Measurements from ENCODE around the gene PABPN1L. TPM values are rescaled to one million over a fixed set of nuclear protein-coding genes. Genes with fewer than 3 reads are reported as not detected.
A peak's percentile ranks its signal among the peaks of the same experiment; 100 is the strongest.

The PABPN1L gene
- total and polyA plus RNA-seq, 2 of the 4 experiments (the other 2 are of a cell fraction) = not detected

DNA sequence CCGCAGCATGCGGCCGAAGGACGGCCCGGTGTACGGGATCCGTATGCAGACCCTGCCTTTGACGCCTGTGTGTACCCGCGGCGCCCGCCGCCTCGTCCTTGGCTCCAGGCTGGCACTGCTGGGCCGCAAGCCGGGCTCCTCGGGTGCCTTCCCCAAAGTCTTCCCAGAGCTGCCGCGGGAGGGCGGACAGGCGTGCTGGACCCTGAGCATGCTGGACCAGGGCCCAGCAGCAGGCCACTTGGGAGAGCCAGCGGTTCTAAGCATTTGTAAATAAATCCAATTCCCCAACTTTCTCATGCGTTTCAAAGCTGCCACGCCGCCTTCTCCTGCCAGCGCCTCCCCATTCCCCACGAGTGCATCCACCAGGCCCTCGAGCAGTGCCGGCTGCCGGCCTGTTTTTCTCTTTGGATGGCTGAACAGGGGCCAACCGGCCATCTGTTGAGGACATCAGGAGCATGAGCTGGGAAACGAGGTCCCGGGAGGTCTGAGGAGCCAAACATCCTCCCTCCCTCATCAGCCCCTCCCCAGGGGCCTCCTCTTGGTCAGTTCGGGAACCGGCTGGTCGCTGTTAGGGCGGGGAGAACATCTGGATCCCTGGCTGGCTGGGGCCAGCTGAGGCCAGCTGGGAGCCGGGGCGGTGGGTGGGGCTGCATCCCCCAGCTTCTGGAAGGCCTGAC lies 20.5 kb upstream of the PABPN1L start:
- peaks cover 8% of the 10 kb centered on the region; the same call in 1 of the 2 replicates for H3K4me1 ChIP-seq (ENCODE audit: control insufficient read depth, insufficient read depth, low read length)
- H3K9ac ChIP-seq (ENCODE audit: low read depth, low read length) = no peak overlapping the region
- H3K4me3 ChIP-seq (ENCODE audit: insufficient read depth, low read depth, low read length) = no peak overlapping the region
- H3K9me3 ChIP-seq (ENCODE audit: control insufficient read depth, insufficient read depth, low read length) = peaks cover 6% of the 10 kb centered on the region
- H2AK5ac ChIP-seq (ENCODE audit: low read depth, low read length) = no peak overlapping the region
- no peak overlapping the region for H4K8ac ChIP-seq (ENCODE audit: low read depth in 2 of 2, low read length in 2 of 2)
- H3K9me1 ChIP-seq (ENCODE audit: insufficient read depth, low read length) = no peaks in the 10 kb centered on the region
- TF ChIP-seq RFX5 (IDR thresholded peaks at IDR 0.05; ENCODE audit: low read depth, low read length) = no peak
- no peak for TF ChIP-seq POLR2A (IDR thresholded peaks at IDR 0.05; ENCODE audit: low read depth, low read length)
- TF ChIP-seq MAZ (IDR thresholded peaks at IDR 0.05; ENCODE audit: borderline replicate concordance, low read depth, low read length) = no peak
- TF ChIP-seq CHD1 (IDR thresholded peaks at IDR 0.05; ENCODE audit: low read depth, low read length) = no peak
- no peak for TF ChIP-seq MXI1 (IDR thresholded peaks at IDR 0.05; ENCODE audit: borderline replicate concordance, low read depth, low read length)
- TF ChIP-seq, protein P1, sequence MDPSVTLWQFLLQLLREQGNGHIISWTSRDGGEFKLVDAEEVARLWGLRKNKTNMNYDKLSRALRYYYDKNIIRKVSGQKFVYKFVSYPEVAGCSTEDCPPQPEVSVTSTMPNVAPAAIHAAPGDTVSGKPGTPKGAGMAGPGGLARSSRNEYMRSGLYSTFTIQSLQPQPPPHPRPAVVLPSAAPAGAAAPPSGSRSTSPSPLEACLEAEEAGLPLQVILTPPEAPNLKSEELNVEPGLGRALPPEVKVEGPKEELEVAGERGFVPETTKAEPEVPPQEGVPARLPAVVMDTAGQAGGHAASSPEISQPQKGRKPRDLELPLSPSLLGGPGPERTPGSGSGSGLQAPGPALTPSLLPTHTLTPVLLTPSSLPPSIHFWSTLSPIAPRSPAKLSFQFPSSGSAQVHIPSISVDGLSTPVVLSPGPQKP (IDR thresholded peaks at IDR 0.05; ENCODE audit: borderline replicate concordance, low read depth, low read length) = no peak
- TF ChIP-seq USF2 (IDR thresholded peaks at IDR 0.05; ENCODE audit: low read depth, low read length) = no peak
- no peak for TF ChIP-seq FOS (IDR thresholded peaks at IDR 0.05; ENCODE audit: low read depth, low read length)
- TF ChIP-seq RCOR1 (IDR thresholded peaks at IDR 0.05; ENCODE audit: insufficient replicate concordance, low read length) = no peak
- no peak for TF ChIP-seq BHLHE40 (IDR thresholded peaks at IDR 0.05; ENCODE audit: low read depth, low read length)
- no peak for TF ChIP-seq CEBPB (IDR thresholded peaks at IDR 0.05; ENCODE audit: low read depth, low read length)
- TF ChIP-seq NFE2L2 (IDR thresholded peaks at IDR 0.05; ENCODE audit: low read depth, low read length) = no peak
- TF ChIP-seq MAFK (IDR thresholded peaks at IDR 0.05; ENCODE audit: low read depth, low read length) = no peak
- no peak overlapping the region for H3K4me2 ChIP-seq (ENCODE audit: low read depth, low read length)
- H2AK9ac ChIP-seq (replicated peaks; ENCODE audit: low read depth, low read length, poor library complexity) = no peak overlapping the region
- no peak overlapping the region for H4K5ac ChIP-seq (ENCODE audit: low read depth, low read length)
- WGBS, 2 experiments (ENCODE audit: extremely low coverage in 2 of 2, insufficient read length in 1 of 2) = 66% methylated on average over 16 of the region's 39 CpGs; no CpG with 5 or more reads in 1 of the 2 experiments
- dilution Hi-C loops (cut with HindIII; ENCODE audit: low sequenced_read_pairs, unreplicated experiment) = no loop called here
- no peaks in the 10 kb centered on the region for H4K20me1 ChIP-seq (ENCODE audit: insufficient read depth, low read length)
- no peak overlapping the region for H2BK120ac ChIP-seq (ENCODE audit: low read depth, low read length)
- H3K36me3 ChIP-seq (ENCODE audit: control insufficient read depth, insufficient read depth, low read length) = no peaks in the 10 kb centered on the region
- CTCF ChIA-PET = no interaction called here
- H2BK20ac ChIP-seq (ENCODE audit: low read depth, low read length) = no peak overlapping the region
- ATAC-seq (ENCODE audit: low read depth) (peak; percentile 81), DNase-seq (peak; percentile 36)
- H3K27me3 ChIP-seq (ENCODE audit: control insufficient read depth, insufficient read depth, low read length) = no peaks in the 10 kb centered on the region; the same call in 1 of the 2 replicates
- BruUV-seq (replicated peaks) = no TSS peak
- H3K56ac ChIP-seq (ENCODE audit: extremely low read depth, insufficient read depth, low read length) = no peak overlapping the region
- no peaks in the 10 kb centered on the region for H3K79me1 ChIP-seq (ENCODE audit: low read depth in 1 of 2, low read length in 2 of 2)
- POLR2A ChIA-PET (ENCODE audit: unreplicated experiment) = no interaction called here
- no peak overlapping the region for H2BK15ac ChIP-seq (ENCODE audit: low read depth, low read length)
- H3K4ac ChIP-seq (ENCODE audit: low read depth, low read length) = no peak overlapping the region
- in situ Hi-C loops (cut with MboI; ENCODE audit: low sequenced_read_pairs) = no loop called here
- H2AFZ ChIP-seq (replicated peaks; ENCODE audit: low read length, poor library complexity) = peak overlapping the region; percentile 51
- H2BK5ac ChIP-seq (ENCODE audit: low read depth, low read length, poor library complexity, severe bottlenecking) = no peak overlapping the region
- H3K27ac ChIP-seq (ENCODE audit: insufficient read depth, low read length) = no peak overlapping the region
- intact Hi-C loops (cut with micrococcal nuclease) = no loop called here
- no peak overlapping the region for H4K91ac ChIP-seq (ENCODE audit: insufficient read depth, low read depth, low read length)
- no peak overlapping the region for H3K18ac ChIP-seq (ENCODE audit: low read depth, low read length)
- no peak overlapping the region for H3K14ac ChIP-seq (replicated peaks; ENCODE audit: low read depth, low read length)
- H3K23ac ChIP-seq (ENCODE audit: low read depth, low read length) = no peak overlapping the region

Data from IMR-90 (cell line).